ENCODE data around the gene MEIS2.

GRCh38 chr15:36888011-36888992 is 212.0 kb downstream of the MEIS2 start:
- TF ChIP-seq POLR2A (IDR thresholded peaks at IDR 0.05; ENCODE audit: low read length) (no peak), MYC (IDR thresholded peaks at IDR 0.05; ENCODE audit: borderline replicate concordance, low read length) (no peak), RAD21 (conservative IDR thresholded peaks at IDR 0.05 in 1 of 2, IDR thresholded peaks at IDR 0.05 in 1 of 2) (no peak), ELK1 (IDR thresholded peaks at IDR 0.05; ENCODE audit: low read depth, low read length) (no peak), JUN (IDR thresholded peaks at IDR 0.05) (no peak)
